ENCODE data around the gene ATP9B. TPM values are rescaled to one million over a fixed set of nuclear protein-coding genes. Genes with fewer than 3 reads are reported as not detected.

Gene ATP9B
- total and polyA plus RNA-seq, 10 of the 15 experiments (the other 5 are each of a cell fraction or from before 2014, with no cell fraction given): 0.74 to 20.7 (median 12.9) TPM

DNA sequence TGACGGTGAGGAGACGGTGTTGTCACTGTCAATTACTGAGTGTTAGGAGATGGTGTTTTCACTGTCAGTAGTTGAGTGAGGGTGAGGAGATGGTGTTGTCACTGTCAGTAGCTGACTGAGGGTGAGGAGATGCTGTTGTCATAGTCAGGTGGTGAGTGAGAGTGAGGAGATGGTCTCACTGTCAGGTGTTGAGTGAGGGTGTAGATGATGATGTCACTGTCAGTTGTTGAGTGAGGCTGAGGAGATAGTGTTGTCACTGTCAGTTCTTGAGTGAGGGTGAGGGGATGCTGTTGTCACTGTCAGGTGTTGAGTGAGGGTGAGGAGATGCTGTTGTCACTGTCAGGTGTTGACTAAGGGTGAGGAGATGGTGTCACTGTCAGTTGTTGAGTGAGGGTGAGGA, 3.4 kb upstream of the ATP9B start:
- RAD21 ChIA-PET (ENCODE audit: unreplicated experiment): no interaction called here
- Histone ChIP-seq H4K20me1 (ENCODE audit: control insufficient read depth, insufficient read depth) (no peaks in the 10 kb centered on the region), H3K27ac (ENCODE audit: control insufficient read depth, insufficient read depth) (no peak overlapping the region), H2AFZ (ENCODE audit: control insufficient read depth, low read depth, low read length) (no peak overlapping the region), H3K9me3 (replicated peaks; ENCODE audit: control insufficient read depth, insufficient read depth, low read length) (no peaks in the 10 kb centered on the region; the same call in 2 of the 3 replicates), H3K36me3 (ENCODE audit: control insufficient read depth in 2 of 2, insufficient read depth in 2 of 2, low read length in 1 of 2) (no peaks in the 10 kb centered on the region), H3K4me1 (ENCODE audit: control insufficient read depth, insufficient read depth, low read length) (no peaks in the 10 kb centered on the region; the same call in 1 of the 2 replicates), H3K9ac (ENCODE audit: control insufficient read depth, insufficient read depth, low read length) (no peak overlapping the region), H3K27me3 (replicated peaks in 1 of 2; ENCODE audit: control insufficient read depth in 2 of 2, insufficient read depth in 2 of 2, low read length in 1 of 2) (no peaks in the 10 kb centered on the region), H3K79me2 (ENCODE audit: control insufficient read depth, insufficient read depth, low read length) (peaks cover 11% of the 10 kb centered on the region), H3K4me3 (no peak overlapping the region), H3K4me2 (ENCODE audit: control insufficient read depth, insufficient read depth) (no peak overlapping the region)
- SMC1A ChIA-PET (ENCODE audit: uncharacterized antibody, unreplicated experiment): no interaction called here
- intact Hi-C loops (cut with micrococcal nuclease; ENCODE audit: unreplicated experiment) (loop anchor here (10.0 kb wide), 1 partner anchor 179 kb away; no protein-coding TSS in a partner anchor), in situ Hi-C loops (cut with MboI) (no loop called here)
- ATAC-seq: no peak
- CTCF ChIA-PET: no interaction called here
- no peak for TF ChIP-seq SREBF1 (IDR thresholded peaks at IDR 0.05; ENCODE audit: low read length)
- TF ChIP-seq RB1 (IDR thresholded peaks at IDR 0.05; ENCODE audit: borderline replicate concordance): no peak
- TF ChIP-seq, protein P1, sequence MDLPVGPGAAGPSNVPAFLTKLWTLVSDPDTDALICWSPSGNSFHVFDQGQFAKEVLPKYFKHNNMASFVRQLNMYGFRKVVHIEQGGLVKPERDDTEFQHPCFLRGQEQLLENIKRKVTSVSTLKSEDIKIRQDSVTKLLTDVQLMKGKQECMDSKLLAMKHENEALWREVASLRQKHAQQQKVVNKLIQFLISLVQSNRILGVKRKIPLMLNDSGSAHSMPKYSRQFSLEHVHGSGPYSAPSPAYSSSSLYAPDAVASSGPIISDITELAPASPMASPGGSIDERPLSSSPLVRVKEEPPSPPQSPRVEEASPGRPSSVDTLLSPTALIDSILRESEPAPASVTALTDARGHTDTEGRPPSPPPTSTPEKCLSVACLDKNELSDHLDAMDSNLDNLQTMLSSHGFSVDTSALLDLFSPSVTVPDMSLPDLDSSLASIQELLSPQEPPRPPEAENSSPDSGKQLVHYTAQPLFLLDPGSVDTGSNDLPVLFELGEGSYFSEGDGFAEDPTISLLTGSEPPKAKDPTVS (IDR thresholded peaks at IDR 0.05; ENCODE audit: low read depth, low read length): no peak
- no peak for TF ChIP-seq IRF4 (IDR thresholded peaks at IDR 0.05; ENCODE audit: low read depth, low read length)
- no peak for TF ChIP-seq IRF5 (IDR thresholded peaks at IDR 0.05; ENCODE audit: borderline replicate concordance)
- POLR2A ChIA-PET: no interaction called here
- no peak for FAIRE-seq
- DNase-seq (ENCODE audit: low read depth, low spot score): no peak
- WGBS (ENCODE audit: insufficient coverage, insufficient replicate concordance, low lambda C conversion rate, missing lambda C conversion rate): 100% methylated on average over 2 of the region's 2 CpGs
- BruUV-seq (replicated peaks): no TSS peak
